ENCODE measurements around the gene SPON1.

Gene SPON1

GRCh38 chr11:14114269-14114668, 151.7 kb downstream of the SPON1 start:
- in situ Hi-C loops (cut with MboI; ENCODE audit: low sequenced_read_pairs, unreplicated experiment), result no loop called here
- DNase-seq (ENCODE audit: low spot score), result no peak
- TF ChIP-seq, protein P1, sequence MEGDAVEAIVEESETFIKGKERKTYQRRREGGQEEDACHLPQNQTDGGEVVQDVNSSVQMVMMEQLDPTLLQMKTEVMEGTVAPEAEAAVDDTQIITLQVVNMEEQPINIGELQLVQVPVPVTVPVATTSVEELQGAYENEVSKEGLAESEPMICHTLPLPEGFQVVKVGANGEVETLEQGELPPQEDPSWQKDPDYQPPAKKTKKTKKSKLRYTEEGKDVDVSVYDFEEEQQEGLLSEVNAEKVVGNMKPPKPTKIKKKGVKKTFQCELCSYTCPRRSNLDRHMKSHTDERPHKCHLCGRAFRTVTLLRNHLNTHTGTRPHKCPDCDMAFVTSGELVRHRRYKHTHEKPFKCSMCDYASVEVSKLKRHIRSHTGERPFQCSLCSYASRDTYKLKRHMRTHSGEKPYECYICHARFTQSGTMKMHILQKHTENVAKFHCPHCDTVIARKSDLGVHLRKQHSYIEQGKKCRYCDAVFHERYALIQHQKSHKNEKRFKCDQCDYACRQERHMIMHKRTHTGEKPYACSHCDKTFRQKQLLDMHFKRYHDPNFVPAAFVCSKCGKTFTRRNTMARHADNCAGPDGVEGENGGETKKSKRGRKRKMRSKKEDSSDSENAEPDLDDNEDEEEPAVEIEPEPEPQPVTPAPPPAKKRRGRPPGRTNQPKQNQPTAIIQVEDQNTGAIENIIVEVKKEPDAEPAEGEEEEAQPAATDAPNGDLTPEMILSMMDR (IDR thresholded peaks at IDR 0.05; ENCODE audit: borderline replicate concordance, control extremely low read depth, extremely low read depth, insufficient read depth, missing control alignments), result no peak

DNA sequence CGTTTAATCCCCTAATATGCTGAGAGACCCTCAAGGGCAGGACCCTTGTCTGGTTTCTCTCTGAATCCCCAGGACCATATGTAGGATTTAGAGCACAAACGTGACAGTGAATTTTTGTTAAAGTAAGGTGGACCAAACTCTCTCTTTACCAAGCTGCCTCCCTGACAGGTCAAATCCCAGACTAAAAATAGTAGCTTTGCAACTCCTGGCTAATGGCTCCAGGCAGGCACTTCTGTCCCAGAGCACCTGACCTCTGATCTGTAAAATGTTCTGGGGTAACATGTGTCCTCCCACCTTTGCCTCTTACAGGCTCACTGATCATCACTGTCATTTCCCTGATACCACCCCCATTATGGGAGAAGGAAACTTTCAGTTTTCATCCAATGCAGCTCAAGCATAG, 152.3 kb downstream of the SPON1 start:
- TF ChIP-seq, protein P1 (IDR thresholded peaks at IDR 0.05; ENCODE audit: borderline replicate concordance, control extremely low read depth, extremely low read depth, insufficient read depth, missing control alignments), result no peak
- in situ Hi-C loops (cut with MboI; ENCODE audit: low sequenced_read_pairs, unreplicated experiment), result no loop called here

DNA sequence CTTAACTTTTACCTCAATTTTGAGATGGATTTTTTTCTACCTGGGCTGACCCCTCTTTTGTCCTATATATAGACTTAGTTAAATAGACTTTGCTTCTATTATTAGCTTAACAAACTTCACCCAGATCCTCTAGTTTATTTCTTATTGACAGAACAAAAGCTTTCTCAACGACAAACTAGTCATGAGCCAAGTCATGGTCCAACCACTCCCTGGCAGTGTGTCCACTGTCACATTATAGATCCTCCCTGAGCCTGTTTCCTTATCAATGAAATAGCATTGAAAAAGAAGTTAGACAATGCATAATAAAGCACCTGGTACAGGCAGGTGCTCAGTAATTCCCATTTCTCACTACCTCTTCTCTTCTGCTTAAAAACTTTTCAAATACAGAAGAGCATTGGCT, 155.1 kb downstream of the SPON1 start:
- TF ChIP-seq, protein P1 (IDR thresholded peaks at IDR 0.05; ENCODE audit: borderline replicate concordance, control extremely low read depth, extremely low read depth, insufficient read depth, missing control alignments), result no peak
- DNase-seq (ENCODE audit: low spot score), result no peak
- in situ Hi-C loops (cut with MboI; ENCODE audit: low sequenced_read_pairs, unreplicated experiment), result no loop called here

More for the DNA sequence above, 152.3 kb downstream of the SPON1 start:
- DNase-seq (ENCODE audit: low spot score), result no peak

GRCh38 chr11:14118072-14118471, 155.5 kb downstream of the SPON1 start:
- DNase-seq (ENCODE audit: low spot score), result no peak
- in situ Hi-C loops (cut with MboI; ENCODE audit: low sequenced_read_pairs, unreplicated experiment), result no loop called here
- TF ChIP-seq, protein P1 (IDR thresholded peaks at IDR 0.05; ENCODE audit: borderline replicate concordance, control extremely low read depth, extremely low read depth, insufficient read depth, missing control alignments), result no peak

DNA sequence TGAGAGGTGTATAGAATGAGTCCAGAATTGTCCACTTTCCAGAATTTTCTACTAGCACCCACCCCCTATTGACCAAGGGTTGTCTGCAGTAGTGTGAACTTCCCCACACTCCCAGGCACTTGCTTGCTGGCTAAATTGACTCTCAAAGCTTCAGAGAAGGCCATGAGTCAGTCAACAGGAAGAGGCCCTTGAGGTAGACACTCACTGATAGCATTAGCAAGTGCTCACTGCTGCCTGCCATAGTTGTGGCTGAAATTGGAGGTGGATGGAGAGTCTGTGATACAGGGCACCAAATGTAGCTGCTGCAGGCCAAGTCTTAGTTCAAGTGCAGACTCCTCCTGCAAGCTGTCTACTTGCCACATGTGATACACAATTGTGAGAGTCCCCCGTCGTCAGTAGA, 156.8 kb downstream of the SPON1 start:
- no peak for DNase-seq (ENCODE audit: low spot score)
- in situ Hi-C loops (cut with MboI; ENCODE audit: low sequenced_read_pairs, unreplicated experiment), result no loop called here
- TF ChIP-seq, protein P1 (IDR thresholded peaks at IDR 0.05; ENCODE audit: borderline replicate concordance, control extremely low read depth, extremely low read depth, insufficient read depth, missing control alignments), result no peak

DNA sequence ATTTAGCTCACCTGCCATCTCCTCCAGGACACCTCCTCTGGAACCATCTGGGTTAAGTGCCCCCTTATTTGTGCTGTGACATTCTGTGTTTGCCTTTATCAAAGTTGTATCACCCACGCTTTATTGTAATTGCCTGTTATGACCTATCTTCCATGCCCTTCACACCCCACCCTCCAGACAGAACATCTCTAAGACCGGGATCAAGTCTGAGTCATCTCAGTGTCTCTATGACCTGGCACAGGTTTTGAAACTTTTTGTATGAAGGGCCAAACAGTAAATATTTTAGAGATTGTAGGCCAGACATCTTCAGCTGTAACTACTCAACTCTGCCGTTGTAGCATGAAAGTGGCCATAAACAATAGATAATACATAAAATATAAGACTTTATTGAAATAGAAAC, 161.8 kb downstream of the SPON1 start:
- DNase-seq (ENCODE audit: low spot score), result no peak
- in situ Hi-C loops (cut with MboI; ENCODE audit: low sequenced_read_pairs, unreplicated experiment), result no loop called here
- TF ChIP-seq, protein P1 (IDR thresholded peaks at IDR 0.05; ENCODE audit: borderline replicate concordance, control extremely low read depth, extremely low read depth, insufficient read depth, missing control alignments), result no peak

DNA sequence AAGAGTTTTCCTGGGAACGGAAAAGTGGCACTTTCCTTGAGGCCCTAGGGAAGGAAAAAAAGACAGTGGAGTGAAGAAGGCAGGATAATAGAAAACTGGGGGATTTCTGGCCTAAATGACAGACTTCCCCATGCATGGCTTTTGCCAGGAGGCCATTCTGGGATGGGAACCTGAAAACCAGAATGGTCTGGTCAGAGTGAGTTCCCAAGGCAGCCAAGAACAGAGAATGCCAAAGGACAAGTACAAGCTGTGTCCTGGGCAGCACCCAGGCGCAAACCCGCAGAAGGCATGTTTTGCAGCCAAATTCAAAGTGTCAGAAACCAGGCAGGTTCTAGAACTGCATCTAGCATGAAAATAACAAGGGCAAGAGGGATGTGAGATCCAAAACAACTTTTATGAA, 162.4 kb downstream of the SPON1 start:
- DNase-seq (ENCODE audit: low spot score), result no peak
- TF ChIP-seq, protein P1 (IDR thresholded peaks at IDR 0.05; ENCODE audit: borderline replicate concordance, control extremely low read depth, extremely low read depth, insufficient read depth, missing control alignments), result no peak
- in situ Hi-C loops (cut with MboI; ENCODE audit: low sequenced_read_pairs, unreplicated experiment), result no loop called here

Measured in GM13976 (cell line).